Activated T-helper 9 cell treated with anti-CD3 and anti-CD28 coated beads, Interleukin-2, amount 50 U/mL, for 16 hours (primary cell): ENCODE measurements around the gene NKD1.
"Not testable (repeated sequence)": the region's sequence is repeated elsewhere in the genome, so short reads cannot be mapped to it uniquely, and the experiment has no call there.

Source experiments
- DNase-seq: peaks from one replicate; pipeline ENCODE4 v3.0.0-alpha.2; 2020; ENCODE audit warnings: low read depth

Gene NKD1

DNA sequence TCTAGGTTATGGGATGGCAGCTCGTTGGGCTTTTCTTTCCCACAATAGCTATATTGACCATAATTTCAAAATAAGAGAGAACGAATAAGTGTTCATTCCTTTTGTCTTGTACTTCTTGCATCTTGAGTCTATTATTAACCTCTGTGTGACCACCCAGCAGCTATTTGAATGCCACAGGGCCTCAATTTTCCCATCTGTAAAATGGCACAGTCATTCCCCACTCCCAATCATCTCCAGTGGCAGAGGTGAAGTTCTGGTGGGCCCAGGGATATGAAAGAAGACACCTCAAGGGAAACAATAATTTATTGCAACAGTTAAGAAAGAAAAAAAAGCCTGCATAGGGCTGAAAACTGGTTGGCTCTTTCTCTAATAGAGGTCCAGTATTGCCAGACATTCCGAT lies 28.6 kb upstream of the NKD1 start:
- no peak for DNase-seq

DNA sequence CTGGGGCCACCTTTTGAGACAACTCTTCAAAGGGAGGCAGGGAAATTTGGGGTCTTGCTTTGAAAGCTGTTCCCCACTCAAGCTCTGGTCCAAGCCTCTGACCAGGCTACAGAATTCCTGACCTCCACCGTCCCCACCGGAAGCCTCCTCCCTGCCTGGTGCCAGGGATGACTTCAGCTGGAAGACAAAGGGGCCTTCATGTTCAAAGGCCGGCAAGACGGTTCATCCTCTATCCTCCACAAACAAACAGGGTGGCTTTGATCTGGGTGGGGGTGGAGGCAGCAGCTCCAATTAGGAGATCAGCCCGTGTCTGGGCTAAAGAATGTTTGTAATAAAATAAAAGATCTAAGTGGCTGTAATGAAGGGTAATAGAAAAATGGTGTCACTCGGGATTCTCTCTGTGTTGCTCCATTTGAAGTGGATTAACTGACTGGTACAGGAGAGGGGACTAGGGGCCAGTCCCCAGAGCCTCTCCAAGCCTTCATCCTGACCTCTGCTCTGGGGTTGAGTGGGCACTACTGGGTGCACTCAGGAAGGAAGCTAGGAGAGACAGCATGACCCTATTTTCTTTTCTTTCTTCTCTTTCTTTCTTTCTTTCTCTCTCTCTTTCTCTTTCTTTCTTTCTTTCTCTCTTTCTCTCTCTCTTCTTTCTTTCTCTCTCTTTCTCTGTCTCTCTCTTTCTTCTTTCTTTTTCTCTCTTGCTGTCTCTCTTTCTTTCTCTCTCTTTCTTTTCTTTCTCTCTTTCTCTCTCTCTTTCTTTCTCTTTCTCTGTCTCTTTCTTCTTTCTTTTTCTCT lies 27.5 kb upstream of the NKD1 start:
- DNase-seq = no peak

DNA sequence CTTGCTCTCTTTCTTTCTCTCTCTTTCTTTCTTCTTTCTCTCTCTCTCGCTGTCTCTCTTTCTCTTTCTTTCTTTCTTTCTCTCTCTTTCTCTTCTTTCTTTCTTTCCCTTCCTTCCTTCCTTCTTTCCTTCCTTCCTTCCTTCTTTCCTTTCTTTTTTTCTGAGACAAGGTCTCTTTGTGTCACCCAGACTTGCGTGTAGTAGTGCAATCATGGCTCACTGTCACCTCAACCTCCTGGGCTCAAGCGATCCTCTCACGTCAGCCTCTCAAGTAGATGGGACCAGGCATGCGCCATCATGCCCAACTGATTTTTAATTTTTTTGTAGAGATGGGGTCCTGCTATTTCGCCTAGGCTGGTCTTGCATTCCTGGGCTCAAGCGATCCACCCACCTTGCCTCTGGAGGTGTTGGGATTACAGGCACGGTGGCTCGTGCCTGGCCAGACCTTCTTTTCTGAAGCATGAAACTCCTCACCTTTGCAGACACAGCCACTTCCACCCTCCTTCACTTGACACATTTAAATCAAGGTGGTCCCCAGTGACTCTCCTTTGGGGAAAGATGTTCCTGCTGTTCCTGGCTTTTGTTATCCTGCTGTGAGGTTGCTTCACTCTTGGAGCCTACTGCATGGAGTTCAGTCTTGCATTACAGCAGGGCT lies 26.8 kb upstream of the NKD1 start:
- no peak for DNase-seq

DNA sequence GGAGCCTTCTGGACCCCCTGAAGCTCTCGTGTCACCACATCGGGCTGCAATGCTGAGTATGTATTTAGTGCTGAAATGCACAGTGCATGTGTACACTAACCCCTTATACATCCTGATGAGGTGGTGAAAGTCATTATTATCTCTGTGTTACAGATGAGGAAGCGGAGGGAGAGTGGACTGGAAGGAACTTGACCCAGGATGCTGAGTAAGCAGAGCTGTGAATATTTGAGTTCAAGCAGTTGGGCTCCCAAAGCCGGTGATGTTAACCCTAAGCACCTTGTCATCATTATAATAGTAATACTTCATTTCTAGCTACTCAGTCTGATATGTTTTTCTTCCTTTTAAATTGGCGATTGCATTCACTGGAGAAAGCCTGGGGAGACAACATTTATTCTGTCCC lies 25.9 kb upstream of the NKD1 start:
- no peak for DNase-seq

DNA sequence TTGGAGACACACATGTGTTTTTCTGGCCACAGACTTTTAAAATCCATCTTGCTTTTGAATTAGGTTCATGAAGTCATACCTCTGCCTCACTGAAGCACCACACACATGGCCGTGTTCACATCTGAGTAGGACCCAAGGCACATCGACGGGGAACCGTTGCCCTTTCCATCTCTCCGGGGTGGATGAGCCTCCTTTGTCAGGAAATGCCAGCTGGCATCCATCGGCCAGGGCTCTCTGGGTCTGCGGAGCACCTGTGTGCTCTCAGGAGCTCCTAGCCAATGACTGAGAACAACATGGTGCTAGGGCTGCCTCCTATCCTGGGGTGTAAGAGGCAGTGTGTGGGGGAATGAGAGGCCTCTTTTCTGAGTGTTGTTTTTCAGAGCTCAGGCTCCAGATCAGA lies 24.5 kb upstream of the NKD1 start:
- no peak for DNase-seq

DNA sequence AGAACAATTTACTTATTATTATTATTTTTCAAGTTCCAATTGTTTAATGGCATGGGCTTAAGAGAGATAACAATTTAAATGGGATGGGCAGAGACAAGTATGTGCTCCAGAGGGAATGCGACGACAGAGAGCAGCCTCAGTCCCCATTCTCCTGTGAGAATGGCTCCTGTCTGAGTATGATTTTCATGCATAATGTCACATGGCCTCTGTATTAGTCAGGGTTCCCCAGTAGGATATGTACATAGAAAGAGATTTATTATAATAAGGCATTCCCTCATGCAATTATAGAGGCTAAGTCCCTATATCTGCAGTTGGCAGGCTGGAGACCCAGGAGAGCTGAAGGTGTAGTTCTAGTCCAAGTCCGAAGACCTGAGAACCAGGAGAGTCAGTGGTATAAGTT lies 22.9 kb upstream of the NKD1 start:
- DNase-seq = no peak

DNA sequence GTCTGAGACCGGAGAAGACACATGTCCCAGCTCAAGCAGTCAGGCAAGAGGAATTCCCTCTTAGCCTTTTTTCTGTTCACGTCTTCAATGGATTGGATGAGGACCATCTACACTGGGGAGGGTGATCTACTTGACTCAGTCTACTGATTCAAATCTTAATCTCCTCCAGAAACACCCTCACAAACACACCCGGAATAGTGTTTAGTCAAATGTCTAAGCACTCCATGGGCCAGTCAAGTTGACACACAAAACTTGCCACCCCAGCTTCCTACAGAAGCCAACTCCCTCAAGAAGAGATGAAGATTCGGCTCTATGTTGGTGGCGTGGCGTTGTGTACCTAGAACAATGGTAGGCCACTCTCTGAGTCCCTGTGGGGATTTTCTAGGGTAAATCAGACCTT lies 22.5 kb upstream of the NKD1 start:
- no peak for DNase-seq

DNA sequence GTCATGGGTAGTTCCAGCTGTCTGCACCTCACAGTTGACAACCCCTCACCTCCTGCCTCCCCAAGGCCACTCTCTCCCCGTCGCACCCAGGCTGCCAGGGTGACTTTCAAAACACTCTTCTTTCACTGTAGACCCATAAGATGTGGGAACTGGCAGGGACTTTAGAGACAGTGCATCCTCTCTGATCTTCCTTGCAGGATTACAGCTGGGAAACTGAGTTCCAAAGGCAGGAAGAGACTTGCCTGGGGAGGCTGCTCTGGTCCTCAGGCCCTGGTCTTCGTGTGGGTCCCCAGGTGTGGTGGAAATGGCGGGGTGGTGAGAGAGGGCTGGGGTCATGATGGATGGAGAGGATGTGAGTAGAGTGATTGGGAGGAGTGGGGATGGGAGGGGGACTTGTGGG lies 21.9 kb upstream of the NKD1 start:
- no peak for DNase-seq

DNA sequence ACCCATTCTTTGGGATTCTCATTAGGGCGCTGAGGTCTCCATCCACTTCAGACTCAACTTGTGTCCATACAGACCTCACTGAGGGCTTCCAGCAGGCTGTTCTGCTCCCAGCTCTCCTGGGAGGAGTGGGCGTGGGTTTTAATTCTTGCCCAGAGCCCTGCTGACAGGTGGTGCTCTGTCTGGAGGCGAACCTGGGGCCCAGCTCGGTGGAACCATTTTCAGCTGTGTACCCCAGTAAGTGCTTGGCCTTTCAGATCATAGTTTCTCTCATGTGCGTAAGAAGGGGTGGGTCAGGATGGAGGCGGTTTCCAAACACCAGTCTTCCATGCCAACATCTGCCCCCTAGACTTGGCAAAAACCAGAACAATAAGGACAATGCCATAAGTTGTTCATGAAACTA lies 21.4 kb upstream of the NKD1 start:
- no peak for DNase-seq

DNA sequence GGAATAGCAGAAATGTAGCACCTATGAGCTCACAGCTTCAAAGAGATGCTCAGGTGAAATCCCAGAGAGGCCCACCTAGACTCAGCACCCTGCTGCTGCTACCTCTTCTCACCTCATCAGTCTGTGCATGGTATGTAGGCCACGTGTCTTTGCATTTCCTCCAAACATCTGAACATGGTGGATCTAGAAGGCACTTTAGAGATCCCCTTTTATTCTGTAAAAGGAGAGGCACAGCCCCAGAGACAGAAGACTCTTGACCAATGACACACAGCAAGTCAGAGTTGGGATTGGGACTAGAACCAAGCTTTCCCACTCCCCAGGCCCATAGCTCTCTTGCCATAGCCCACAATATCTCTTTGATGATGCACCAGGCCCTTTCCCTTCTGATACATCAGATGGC lies 19.4 kb upstream of the NKD1 start:
- DNase-seq = no peak

DNA sequence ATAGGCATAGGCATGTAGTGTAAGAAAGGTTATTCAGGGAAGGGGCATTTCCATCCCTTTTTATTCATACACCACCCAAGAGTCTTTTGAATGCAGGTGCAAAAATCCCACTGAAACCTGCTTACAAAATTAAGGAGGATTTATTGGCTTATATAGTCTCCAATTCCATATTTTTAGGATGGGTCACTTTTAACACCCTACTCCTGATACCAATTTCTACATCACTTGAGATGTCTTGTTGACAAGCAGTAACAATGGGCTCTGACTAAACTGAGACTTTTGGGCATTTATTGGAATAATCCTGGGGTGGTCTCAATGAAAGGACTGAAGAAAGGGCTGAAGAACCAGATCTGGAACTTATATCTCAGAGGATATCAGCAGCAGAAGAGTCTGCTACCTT lies 18.9 kb upstream of the NKD1 start:
- no peak for DNase-seq

DNA sequence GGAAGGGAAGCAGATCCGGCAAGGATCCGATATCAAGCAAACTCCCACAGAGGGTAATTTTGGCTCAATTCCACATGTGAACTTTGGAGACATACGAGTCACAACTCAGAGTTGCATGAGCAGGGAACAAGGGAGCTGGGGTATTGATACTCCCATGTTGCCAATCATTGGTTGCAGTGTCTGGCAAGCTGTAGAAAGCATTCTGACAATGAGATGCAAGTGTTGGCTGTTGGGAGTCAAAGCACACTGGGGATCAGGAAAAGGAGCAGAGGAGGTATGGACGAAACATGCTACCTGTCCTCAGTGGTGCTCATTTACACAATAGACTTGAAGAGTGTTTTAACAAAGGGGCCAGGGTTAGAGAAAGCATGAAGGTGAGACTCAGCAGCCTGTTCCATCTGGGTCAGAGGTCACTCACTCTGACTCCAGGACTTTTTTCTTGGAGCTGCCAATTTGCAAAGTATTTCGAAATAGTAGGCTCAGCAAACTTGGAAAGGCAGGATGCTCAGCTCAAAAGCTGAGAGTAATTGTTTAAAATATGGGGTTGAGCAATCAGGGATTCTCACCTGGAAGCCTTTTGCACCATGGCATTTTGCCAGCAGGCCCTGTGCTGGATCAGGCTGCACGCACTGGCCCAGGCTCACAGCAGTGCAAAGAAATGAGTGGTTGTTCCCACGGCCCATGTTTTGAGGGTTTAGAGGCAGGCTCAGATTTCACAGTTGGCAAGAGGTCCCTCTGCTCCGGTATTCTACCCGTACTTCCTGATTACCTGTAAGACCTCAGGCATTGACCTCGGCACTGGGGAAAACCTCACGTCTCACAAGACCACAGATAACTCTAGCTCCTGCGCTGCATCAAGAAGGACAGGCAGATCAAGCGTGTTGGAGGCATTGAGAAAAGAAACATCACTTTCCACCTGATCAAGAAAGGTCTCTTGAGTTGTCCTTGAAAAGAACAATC lies 17.6 kb upstream of the NKD1 start:
- DNase-seq = no peak

DNA sequence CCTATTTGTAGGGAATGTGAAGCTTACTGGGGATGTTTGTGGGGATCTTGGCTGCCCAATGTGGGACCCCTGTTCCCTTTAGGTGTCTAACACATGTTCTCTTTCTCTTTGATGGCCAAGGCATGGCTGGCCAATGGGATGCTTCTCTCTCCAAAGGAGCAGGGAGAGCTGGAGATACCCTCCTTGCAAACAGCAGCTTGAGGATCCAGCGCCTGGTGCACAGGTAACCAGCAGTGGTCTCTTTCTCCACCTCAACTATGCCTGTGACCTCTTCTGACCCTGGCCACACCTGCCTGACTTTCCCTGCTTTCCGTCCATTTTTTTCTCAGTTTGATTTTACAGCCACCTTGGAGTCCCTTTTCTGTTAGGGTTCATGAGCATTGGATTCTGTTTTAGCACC lies 16.8 kb upstream of the NKD1 start:
- DNase-seq = no peak

DNA sequence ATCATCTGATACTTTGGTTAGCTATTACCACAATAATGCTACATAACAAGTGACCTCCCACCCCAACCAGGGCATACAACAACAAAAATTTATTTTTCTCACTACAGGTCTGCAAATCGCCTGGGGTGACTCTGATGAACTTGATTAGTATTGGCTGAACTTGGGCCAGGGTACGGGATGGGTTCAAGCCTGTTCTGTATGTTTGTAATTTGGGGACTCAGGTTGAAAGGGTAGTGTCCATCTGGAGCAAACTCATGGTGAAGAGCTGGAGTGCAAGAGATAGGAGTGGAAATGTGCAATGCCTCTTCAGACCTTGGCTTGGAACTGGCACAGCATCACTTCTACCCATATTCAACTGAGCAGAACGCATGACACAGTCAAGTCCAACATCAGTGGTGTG lies 16.3 kb upstream of the NKD1 start:
- DNase-seq = no peak

DNA sequence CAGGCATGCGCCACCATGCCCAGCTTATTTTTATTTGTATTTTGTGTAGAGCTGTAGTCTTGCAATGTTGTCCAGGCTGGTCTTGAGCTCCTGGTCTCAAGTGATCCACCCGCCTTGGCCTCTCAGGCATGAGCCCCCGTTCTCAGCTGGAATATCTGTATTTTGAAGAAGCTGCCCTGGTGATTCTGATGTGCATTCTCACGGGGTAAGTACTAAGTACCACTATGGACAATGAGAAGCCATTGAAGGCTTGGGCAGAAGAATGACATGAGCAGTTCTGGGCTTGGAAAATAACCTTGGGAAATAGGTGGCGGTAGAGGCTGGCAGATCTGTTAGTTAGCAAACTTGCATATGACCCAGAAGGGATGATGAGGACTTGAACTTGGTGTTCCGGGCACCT lies 15.6 kb upstream of the NKD1 start:
- no peak for DNase-seq

DNA sequence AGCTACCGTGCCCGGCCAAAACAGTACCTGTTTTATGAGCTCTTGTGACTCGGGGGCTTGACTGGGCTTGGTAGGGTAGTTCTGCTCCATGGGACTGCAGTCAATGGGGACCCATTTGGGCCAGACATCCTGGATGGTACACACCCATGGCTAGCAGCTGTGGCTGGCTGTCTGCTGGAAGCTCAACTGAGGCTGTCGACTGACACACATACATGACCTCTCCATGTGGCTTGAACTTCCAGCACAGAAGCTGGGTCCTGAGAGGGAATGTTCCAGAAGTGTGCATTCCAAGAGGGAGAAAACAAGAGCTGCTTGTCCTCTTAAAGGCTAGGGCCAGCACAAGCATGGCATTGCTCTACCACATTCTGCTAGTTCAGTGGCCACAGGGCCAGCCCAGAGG lies 14.9 kb upstream of the NKD1 start:
- DNase-seq = no peak

DNA sequence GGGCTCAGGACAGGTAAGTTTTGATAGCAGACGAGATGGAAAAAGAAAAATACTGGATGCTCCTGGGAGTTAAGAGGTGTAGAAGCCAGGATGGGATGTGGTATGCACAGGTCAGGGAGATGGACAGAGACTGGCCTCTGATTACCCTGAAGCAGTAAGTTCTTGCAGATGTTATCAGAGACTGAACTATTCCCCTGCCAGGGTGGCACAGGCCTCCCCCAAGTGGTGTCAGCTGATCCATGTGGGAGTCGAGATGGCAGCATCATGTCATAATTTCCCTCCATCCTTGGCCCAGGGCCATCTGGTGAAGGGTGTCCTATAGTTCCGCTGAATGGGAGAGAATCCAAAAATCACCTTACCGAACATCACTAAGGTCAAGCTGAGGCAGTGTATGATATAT lies 14.1 kb upstream of the NKD1 start:
- DNase-seq = no peak

DNA sequence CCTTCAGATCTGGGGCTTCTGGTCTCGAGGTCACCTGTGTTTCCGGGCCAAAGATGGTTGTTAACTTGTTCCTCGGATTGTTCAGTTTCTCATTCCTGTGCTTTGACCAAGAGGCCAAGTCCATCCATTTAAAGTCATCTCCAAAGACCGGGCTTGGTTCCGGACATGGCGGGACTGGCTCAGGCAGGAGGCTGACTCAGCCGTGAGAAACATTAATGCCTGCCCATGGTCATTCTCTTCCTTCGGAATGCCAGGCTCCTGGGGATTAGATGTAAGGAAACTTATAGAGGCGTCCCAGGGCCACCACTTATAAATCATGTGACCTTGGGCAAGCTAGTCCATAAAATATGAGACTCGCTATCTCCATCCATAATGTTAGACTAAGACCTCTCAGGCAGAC lies 13.6 kb upstream of the NKD1 start:
- no peak for DNase-seq

DNA sequence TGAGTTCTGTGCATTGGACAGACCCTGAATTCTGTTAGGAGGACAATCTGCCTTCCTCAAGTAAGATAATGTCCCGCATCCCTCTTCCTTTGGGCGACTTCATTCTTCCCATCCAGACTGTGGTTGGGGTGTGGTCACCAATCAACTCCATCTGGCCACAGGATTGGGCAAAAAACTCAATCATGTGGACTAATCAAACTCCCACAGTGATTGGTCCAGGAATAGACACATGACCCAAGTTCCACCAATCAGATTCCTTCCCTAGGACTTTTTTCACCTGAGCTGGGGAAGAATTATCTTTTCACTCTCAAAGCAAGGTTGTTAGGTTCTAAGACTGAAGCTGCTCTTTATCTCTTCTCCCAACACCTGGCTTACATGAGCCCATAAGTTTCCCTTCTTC lies 13.2 kb upstream of the NKD1 start:
- no peak for DNase-seq

DNA sequence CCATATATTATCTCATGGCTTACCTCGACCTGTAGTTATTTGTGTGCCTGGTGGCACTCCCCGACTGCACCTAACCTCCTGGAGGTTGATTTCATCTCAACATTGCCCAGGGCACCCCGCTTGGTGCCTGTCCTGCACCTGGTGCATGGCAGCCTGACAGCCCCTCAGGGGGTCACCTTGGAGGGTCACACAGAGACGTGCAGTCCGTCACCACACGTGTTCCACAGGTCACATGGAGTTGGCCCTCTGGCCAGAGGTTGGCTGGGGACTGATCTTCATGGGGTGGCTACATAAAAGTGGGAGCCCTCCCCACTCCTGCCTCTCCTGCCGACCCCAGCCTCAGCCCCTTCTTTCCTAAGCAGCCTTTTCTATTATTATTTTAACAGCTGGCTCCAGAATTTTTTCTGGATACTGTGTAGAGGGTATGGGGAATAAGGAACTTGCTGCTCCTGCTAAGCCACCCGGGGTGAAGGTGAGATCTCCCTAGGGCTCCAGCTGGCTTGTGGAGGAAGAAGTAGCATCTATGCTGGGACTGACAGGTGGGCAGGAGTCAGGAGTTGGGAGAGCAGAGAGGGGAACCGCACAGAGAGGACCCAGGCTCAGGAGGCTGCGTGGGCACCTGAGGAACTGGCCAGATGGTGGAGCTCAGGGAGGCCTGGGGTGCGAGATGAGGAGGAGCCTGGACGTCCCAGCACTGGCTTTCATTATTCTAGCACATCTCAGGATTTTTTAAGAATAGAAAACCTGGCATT lies 12.5 kb upstream of the NKD1 start:
- no peak for DNase-seq

DNA sequence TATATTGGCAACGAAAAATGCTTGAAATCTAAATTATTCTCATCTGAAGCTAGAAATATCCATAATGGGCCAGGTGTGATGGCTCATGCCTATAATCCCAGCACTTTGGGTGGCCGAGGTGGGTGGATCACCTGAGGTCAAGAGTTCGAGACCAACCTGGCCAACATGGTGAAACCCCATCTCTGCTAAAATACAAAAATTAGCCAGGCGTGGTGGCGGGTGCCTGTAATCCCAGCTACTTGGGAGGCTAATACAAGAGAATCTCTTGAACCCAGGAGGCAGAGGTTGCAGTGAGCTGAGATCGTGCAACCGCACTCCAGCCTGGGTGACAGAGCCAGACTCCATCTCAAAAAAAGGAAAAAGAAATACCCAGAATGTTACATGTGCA lies 11.9 kb upstream of the NKD1 start:
- DNase-seq = not testable (repeated sequence)
